HEK293 (cell line): ENCODE measurements around the gene WASF3.

Experiments
- CTCF ChIA-PET: fragments of 350-600 bp; formaldehyde crosslinking; extraction: SDS; loops from one replicate; lab custom pipeline; 2021; ENCODE audit warnings: antibody characterized with exemption; lab: Yijun Ruan, JAX
- POLR2A ChIA-PET: fragments of 300-600 bp; formaldehyde crosslinking; extraction: SDS; loops from one replicate; lab custom pipeline; 2020; ENCODE audit warnings: antibody characterized with exemption, inconsistent platforms; lab: Yijun Ruan, JAX
- H3K27ac ChIP-seq: fragments of 200-500 bp; sonication (Bioruptor generic); 2 replicates; pipeline ENCODE4 v1.5.1; 2014; ENCODE audit warnings: low read depth, low read length, control low read depth, inconsistent platforms; ENCODE audit errors: extremely low read depth
- H3K36me3 ChIP-seq, 2 experiments: fragments of 200-500 bp in 1 of 2; sonication (Bioruptor generic) in 1 of 2; 1 replicate in 1 of 2; 2 replicates in 1 of 2; pipeline ENCODE4 v1.5.1; 2014 to 2017; ENCODE audit warnings: inconsistent platforms in 2 of 2, low read length in 2 of 2; ENCODE audit not compliant: control insufficient read depth in 2 of 2, insufficient read depth in 1 of 2
- H3K4me1 ChIP-seq: fragments of 200-500 bp; sonication (Bioruptor generic); 2 replicates; pipeline ENCODE4 v1.5.1; 2014; ENCODE audit warnings: mild to moderate bottlenecking, low read length, inconsistent platforms; ENCODE audit not compliant: control insufficient read depth, insufficient read depth
- H3K4me3 ChIP-seq: 2 replicates; pipeline ENCODE4 v1.5.1; 2011; ENCODE audit warnings: low read depth, mild to moderate bottlenecking, control low read depth, low read length, moderate library complexity
- H3K9me3 ChIP-seq: fragments of 200-500 bp; sonication (Bioruptor generic); 2 replicates; pipeline ENCODE4 v1.5.1; 2014; ENCODE audit warnings: low read depth, low read length, inconsistent platforms; ENCODE audit not compliant: control insufficient read depth, insufficient read depth
- ATF2 ChIP-seq: fragments of 450-650 bp; formaldehyde crosslinking; IDR thresholded peaks from 2 replicates; pipeline ENCODE4 v1.5.1; 2016; ENCODE audit warnings: missing biosample characterization, missing genetic modification characterization, low read depth
- BCL11B ChIP-seq: fragments of 450-650 bp; formaldehyde crosslinking; IDR thresholded peaks from 2 replicates; pipeline ENCODE4 v1.5.1; 2016; ENCODE audit warnings: low read depth, missing biosample characterization, missing genetic modification characterization
- EGR2 ChIP-seq: fragments of 450-650 bp; formaldehyde crosslinking; IDR thresholded peaks from 2 replicates; pipeline ENCODE4 v1.5.1; 2016; ENCODE audit warnings: low read depth, missing biosample characterization, missing genetic modification characterization
- GLIS2 ChIP-seq: fragments of 450-650 bp; formaldehyde crosslinking; IDR thresholded peaks from 2 replicates; pipeline ENCODE4 v1.5.1; 2016; ENCODE audit warnings: missing biosample characterization, missing genetic modification characterization
- HOXC10 ChIP-seq: sonication (generic); formaldehyde crosslinking; IDR thresholded peaks from 2 replicates; pipeline ENCODE4 v1.8.1; 2023; ENCODE audit warnings: mild to moderate bottlenecking, missing genetic modification reagents
- PATZ1 ChIP-seq: fragments of 450-650 bp; formaldehyde crosslinking; IDR thresholded peaks from 2 replicates; pipeline ENCODE4 v1.5.1; 2016; ENCODE audit warnings: missing biosample characterization, missing genetic modification characterization
- SCRT1 ChIP-seq: fragments of 450-650 bp; formaldehyde crosslinking; IDR thresholded peaks from 2 replicates; pipeline ENCODE4 v1.5.1; 2016; ENCODE audit warnings: missing biosample characterization, missing genetic modification characterization, borderline replicate concordance
- ZBTB21 ChIP-seq: fragments of 450-650 bp; formaldehyde crosslinking; IDR thresholded peaks from 2 replicates; pipeline ENCODE4 v1.5.1; 2017; ENCODE audit warnings: missing biosample characterization, missing genetic modification characterization
- ZBTB8A ChIP-seq: fragments of 450-650 bp; formaldehyde crosslinking; IDR thresholded peaks from 2 replicates; pipeline ENCODE4 v1.5.1; 2016; ENCODE audit warnings: missing biosample characterization, missing genetic modification characterization
- ZFHX2 ChIP-seq: fragments of 450-650 bp; formaldehyde crosslinking; conservative IDR thresholded peaks from 2 replicates; pipeline ENCODE4 v1.5.1; 2016; ENCODE audit warnings: missing biosample characterization, missing genetic modification characterization
- ZNF311 ChIP-seq: fragments of 450-650 bp; formaldehyde crosslinking; IDR thresholded peaks from 2 replicates; pipeline ENCODE4 v1.5.1; 2017; ENCODE audit warnings: missing biosample characterization, missing genetic modification characterization, borderline replicate concordance
- ZNF335 ChIP-seq: fragments of 450-650 bp; formaldehyde crosslinking; conservative IDR thresholded peaks from 2 replicates; pipeline ENCODE4 v1.5.1; 2016; ENCODE audit warnings: missing biosample characterization, missing genetic modification characterization
- ZNF423 ChIP-seq: fragments of 450-650 bp; formaldehyde crosslinking; IDR thresholded peaks from 2 replicates; pipeline ENCODE4 v1.5.1; 2016; ENCODE audit warnings: missing biosample characterization, missing genetic modification characterization
- ZNF660 ChIP-seq: fragments of 450-650 bp; IDR thresholded peaks from 2 replicates; pipeline ENCODE4 v1.5.1; 2018; ENCODE audit warnings: missing biosample characterization, mild to moderate bottlenecking, missing genetic modification characterization
- ZSCAN18 ChIP-seq: fragments of 450-650 bp; formaldehyde crosslinking; IDR thresholded peaks from 2 replicates; pipeline ENCODE4 v1.5.1; 2016; ENCODE audit warnings: missing biosample characterization, missing genetic modification characterization
- TF ChIP-seq, protein P1 (sequence below): fragments of 450-650 bp; formaldehyde crosslinking; IDR thresholded peaks from 2 replicates; pipeline ENCODE4 v1.5.1; 2016; ENCODE audit warnings: missing biosample characterization, missing genetic modification characterization
- TF ChIP-seq, protein P2 (sequence below): fragments of 450-650 bp; formaldehyde crosslinking; optimal IDR thresholded peaks from 2 replicates; pipeline ENCODE3; 2016; ENCODE audit warnings: missing biosample characterization, mild to moderate bottlenecking, missing genetic modification characterization
- TF ChIP-seq, protein P3 (sequence below): fragments of 450-650 bp; formaldehyde crosslinking; IDR thresholded peaks from 2 replicates; pipeline ENCODE4 v1.5.0; 2017; ENCODE audit warnings: missing biosample characterization, missing genetic modification characterization, borderline replicate concordance
- TF ChIP-seq, protein P4 (sequence below): fragments of 450-650 bp; formaldehyde crosslinking; IDR thresholded peaks from 2 replicates; pipeline ENCODE4 v1.5.1; 2016; ENCODE audit warnings: missing biosample characterization, missing genetic modification characterization

Gene WASF3

GRCh38 chr13:26558074-26558805, 757 bp downstream of the WASF3 start:
- Histone ChIP-seq H3K27ac (peak overlapping the region; percentile 64; the same call in 1 of the 2 replicates), H3K36me3 (no peaks in the 10 kb centered on the region; a peak in 1 of 3 replicates), H3K4me1 (peaks cover 6% of the 10 kb centered on the region; the same call in 1 of the 2 replicates), H3K9me3 (no peaks in the 10 kb centered on the region), H3K4me3 (peak overlapping the region; percentile 64)
- POLR2A ChIA-PET = no interaction called here
- CTCF ChIA-PET = interaction anchor here (0.6 to 0.9 kb wide), 4 partner anchors 41 to 681 kb away, joined by 3 to 5 read pairs (median 4); no protein-coding TSS in a partner anchor
- TF ChIP-seq HOXC10 (CRISPR knock-in tag) (no peak), ZNF660 (tag by site-specific recombination) (no peak), EGR2 (tag by site-specific recombination) (no peak), BCL11B (tag by site-specific recombination) (no peak), PATZ1 (tag by site-specific recombination) (peak; percentile 26; the same call in 1 of the 2 replicates), ZNF335 (tag by site-specific recombination) (peak; percentile 52; the same call in 1 of the 2 replicates), ZNF423 (tag by site-specific recombination) (no peak), ZBTB21 (tag by site-specific recombination) (no peak), GLIS2 (tag by site-specific recombination) (peak; percentile 82), SCRT1 (tag by site-specific recombination) (no peak), ATF2 (no peak), ZBTB8A (tag by site-specific recombination) (peak; percentile 79), ZFHX2 (tag by site-specific recombination) (peak; percentile 26; the same call in 1 of the 2 replicates), ZNF311 (no peak), ZSCAN18 (tag by site-specific recombination) (no peak)
- TF ChIP-seq, protein P1, sequence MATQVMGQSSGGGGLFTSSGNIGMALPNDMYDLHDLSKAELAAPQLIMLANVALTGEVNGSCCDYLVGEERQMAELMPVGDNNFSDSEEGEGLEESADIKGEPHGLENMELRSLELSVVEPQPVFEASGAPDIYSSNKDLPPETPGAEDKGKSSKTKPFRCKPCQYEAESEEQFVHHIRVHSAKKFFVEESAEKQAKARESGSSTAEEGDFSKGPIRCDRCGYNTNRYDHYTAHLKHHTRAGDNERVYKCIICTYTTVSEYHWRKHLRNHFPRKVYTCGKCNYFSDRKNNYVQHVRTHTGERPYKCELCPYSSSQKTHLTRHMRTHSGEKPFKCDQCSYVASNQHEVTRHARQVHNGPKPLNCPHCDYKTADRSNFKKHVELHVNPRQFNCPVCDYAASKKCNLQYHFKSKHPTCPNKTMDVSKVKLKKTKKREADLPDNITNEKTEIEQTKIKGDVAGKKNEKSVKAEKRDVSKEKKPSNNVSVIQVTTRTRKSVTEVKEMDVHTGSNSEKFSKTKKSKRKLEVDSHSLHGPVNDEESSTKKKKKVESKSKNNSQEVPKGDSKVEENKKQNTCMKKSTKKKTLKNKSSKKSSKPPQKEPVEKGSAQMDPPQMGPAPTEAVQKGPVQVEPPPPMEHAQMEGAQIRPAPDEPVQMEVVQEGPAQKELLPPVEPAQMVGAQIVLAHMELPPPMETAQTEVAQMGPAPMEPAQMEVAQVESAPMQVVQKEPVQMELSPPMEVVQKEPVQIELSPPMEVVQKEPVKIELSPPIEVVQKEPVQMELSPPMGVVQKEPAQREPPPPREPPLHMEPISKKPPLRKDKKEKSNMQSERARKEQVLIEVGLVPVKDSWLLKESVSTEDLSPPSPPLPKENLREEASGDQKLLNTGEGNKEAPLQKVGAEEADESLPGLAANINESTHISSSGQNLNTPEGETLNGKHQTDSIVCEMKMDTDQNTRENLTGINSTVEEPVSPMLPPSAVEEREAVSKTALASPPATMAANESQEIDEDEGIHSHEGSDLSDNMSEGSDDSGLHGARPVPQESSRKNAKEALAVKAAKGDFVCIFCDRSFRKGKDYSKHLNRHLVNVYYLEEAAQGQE (tag by site-specific recombination) = no peak
- TF ChIP-seq, protein P2, sequence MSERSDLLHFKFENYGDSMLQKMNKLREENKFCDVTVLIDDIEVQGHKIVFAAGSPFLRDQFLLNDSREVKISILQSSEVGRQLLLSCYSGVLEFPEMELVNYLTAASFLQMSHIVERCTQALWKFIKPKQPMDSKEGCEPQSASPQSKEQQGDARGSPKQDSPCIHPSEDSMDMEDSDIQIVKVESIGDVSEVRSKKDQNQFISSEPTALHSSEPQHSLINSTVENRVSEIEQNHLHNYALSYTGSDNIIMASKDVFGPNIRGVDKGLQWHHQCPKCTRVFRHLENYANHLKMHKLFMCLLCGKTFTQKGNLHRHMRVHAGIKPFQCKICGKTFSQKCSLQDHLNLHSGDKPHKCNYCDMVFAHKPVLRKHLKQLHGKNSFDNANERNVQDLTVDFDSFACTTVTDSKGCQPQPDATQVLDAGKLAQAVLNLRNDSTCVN = peak; percentile 96
- TF ChIP-seq, protein P3, sequence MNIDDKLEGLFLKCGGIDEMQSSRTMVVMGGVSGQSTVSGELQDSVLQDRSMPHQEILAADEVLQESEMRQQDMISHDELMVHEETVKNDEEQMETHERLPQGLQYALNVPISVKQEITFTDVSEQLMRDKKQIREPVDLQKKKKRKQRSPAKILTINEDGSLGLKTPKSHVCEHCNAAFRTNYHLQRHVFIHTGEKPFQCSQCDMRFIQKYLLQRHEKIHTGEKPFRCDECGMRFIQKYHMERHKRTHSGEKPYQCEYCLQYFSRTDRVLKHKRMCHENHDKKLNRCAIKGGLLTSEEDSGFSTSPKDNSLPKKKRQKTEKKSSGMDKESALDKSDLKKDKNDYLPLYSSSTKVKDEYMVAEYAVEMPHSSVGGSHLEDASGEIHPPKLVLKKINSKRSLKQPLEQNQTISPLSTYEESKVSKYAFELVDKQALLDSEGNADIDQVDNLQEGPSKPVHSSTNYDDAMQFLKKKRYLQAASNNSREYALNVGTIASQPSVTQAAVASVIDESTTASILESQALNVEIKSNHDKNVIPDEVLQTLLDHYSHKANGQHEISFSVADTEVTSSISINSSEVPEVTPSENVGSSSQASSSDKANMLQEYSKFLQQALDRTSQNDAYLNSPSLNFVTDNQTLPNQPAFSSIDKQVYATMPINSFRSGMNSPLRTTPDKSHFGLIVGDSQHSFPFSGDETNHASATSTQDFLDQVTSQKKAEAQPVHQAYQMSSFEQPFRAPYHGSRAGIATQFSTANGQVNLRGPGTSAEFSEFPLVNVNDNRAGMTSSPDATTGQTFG (tag by site-specific recombination) = no peak
- TF ChIP-seq, protein P4, sequence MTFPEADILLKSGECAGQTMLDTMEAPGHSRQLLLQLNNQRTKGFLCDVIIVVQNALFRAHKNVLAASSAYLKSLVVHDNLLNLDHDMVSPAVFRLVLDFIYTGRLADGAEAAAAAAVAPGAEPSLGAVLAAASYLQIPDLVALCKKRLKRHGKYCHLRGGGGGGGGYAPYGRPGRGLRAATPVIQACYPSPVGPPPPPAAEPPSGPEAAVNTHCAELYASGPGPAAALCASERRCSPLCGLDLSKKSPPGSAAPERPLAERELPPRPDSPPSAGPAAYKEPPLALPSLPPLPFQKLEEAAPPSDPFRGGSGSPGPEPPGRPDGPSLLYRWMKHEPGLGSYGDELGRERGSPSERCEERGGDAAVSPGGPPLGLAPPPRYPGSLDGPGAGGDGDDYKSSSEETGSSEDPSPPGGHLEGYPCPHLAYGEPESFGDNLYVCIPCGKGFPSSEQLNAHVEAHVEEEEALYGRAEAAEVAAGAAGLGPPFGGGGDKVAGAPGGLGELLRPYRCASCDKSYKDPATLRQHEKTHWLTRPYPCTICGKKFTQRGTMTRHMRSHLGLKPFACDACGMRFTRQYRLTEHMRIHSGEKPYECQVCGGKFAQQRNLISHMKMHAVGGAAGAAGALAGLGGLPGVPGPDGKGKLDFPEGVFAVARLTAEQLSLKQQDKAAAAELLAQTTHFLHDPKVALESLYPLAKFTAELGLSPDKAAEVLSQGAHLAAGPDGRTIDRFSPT (tag by site-specific recombination) = 0 out of 2 replicates have a peak, but pooled peaks have one; percentile 46
